CD4-positive, alpha-beta T cell (primary cell): ENCODE data around the gene ARHGEF39. TPM values are rescaled to one million over a fixed set of nuclear protein-coding genes. Genes with fewer than 3 reads are reported as not detected.
A peak's percentile ranks its signal among the peaks of the same experiment; 100 is the strongest.

ENCODE experiments used
- ATAC-seq: fragments of 200-7000 bp; cut with Tn5 transposase; one replicate; pipeline ENCODE4 v1.10.0; 2022; ENCODE audit warnings: mild to moderate bottlenecking; ENCODE audit not compliant: poor library complexity
- CTCF ChIA-PET: fragments of 350-600 bp; sonication (Branson Sonifier 250); formaldehyde crosslinking; loops from one replicate; lab custom pipeline; 2021; ENCODE audit warnings: antibody characterized with exemption, inconsistent platforms; lab: Charles Lee
- POLR2A ChIA-PET: fragments of 350-600 bp; sonication (Branson Sonifier 250); formaldehyde crosslinking; loops from one replicate; lab custom pipeline; 2021; ENCODE audit warnings: antibody characterized with exemption, inconsistent platforms; lab: Charles Lee
- DNase-seq, 14 experiments: peaks; one replicate each; pipeline ENCODE4 v3.0.0-alpha.2; 2013 to 2020; ENCODE audit warnings: mixed read lengths in 2 of 14
- H3K27ac ChIP-seq, 2 donors: one replicate each; pipeline versions ENCODE4 v1.5.1 to v1.7.0; 2013; ENCODE audit warnings: low read length in 2 of 2, low read depth in 1 of 2, mild to moderate bottlenecking in 1 of 2
- H3K27me3 ChIP-seq, 2 experiments: 1 replicate in 1 of 2; 2 replicates in 1 of 2; pipeline versions ENCODE4 v1.6.1 to v1.7.0; 2013; ENCODE audit warnings: low read length in 2 of 2, control low read depth in 1 of 2, mild to moderate bottlenecking in 1 of 2, moderate library complexity in 1 of 2; ENCODE audit not compliant: insufficient read depth in 2 of 2, control insufficient read depth in 1 of 2
- H3K36me3 ChIP-seq: one replicate; pipeline ENCODE4 v1.6.1; 2013; ENCODE audit warnings: low read length, control low read depth; ENCODE audit not compliant: insufficient read depth
- H3K4me1 ChIP-seq: one replicate; pipeline ENCODE4 v1.6.1; 2013; ENCODE audit warnings: low read length, control low read depth; ENCODE audit not compliant: insufficient read depth
- H3K4me3 ChIP-seq: one replicate; pipeline ENCODE4 v1.5.1; 2013; ENCODE audit warnings: mild to moderate bottlenecking, low read length, moderate library complexity
- H3K9me3 ChIP-seq, 2 experiments: 1 replicate in 1 of 2; 2 replicates in 1 of 2; pipeline versions ENCODE4 v1.6.1 to v1.7.0; 2013; ENCODE audit warnings: low read length in 2 of 2, mild to moderate bottlenecking in 2 of 2, control low read depth in 1 of 2, moderate library complexity in 1 of 2; ENCODE audit not compliant: control insufficient read depth in 1 of 2, insufficient read depth in 1 of 2
- H3K27ac Mint-ChIP-seq: one replicate; pipeline ENCODE4 v1.8.0; 2020; ENCODE audit warnings: mixed read lengths
- H3K27me3 Mint-ChIP-seq: one replicate; pipeline ENCODE4 v1.8.0; 2021; ENCODE audit warnings: mixed read lengths
- H3K36me3 Mint-ChIP-seq: one replicate; pipeline ENCODE4 v1.8.0; 2021; ENCODE audit warnings: low read depth, mixed read lengths
- H3K4me1 Mint-ChIP-seq: one replicate; pipeline ENCODE4 v1.8.0; 2021; ENCODE audit warnings: low read depth, mixed read lengths
- H3K4me3 Mint-ChIP-seq: one replicate; pipeline ENCODE4 v1.8.0; 2020; ENCODE audit warnings: mild to moderate bottlenecking, mixed read lengths
- H3K9me3 Mint-ChIP-seq: one replicate; pipeline ENCODE4 v1.8.0; 2020; ENCODE audit warnings: mixed read lengths
- CTCF ChIP-seq: fragments of 200-600 bp; IDR thresholded peaks from one replicate; pipeline ENCODE4 v1.8.0; 2022; ENCODE audit warnings: antibody characterized with exemption, mild to moderate bottlenecking
- intact Hi-C, 2 experiments: fragments of 100-400 bp; cut with DNase I in 1 of 2; cut with micrococcal nuclease in 1 of 2; formaldehyde crosslinking; loops; one replicate each; pipeline versions ENCODE4 v1.15.1 to v1.9.0; 2023 to 2025; cut with DNase I, micrococcal nuclease
- microRNA-seq: library from miRNA; unstranded; fragments of <30 nt; microRNA quantifications from one replicate; pipeline ENCODE4 v1.2.0, GENCODE V29; 2021; ENCODE audit warnings: borderline microRNAs expressed, borderline replicate concordance
- total RNA-seq, 174 experiments: library from RNA in 2 of 174; stranded (reverse) in 2 of 174; gene quantifications; one replicate each; pipeline ENCODE4 v1.2.3 and lab custom pipeline; 2021 to 2026

The ARHGEF39 gene
- total RNA-seq, 2 experiments from 2014 or later: 0.08 to 0.17 TPM

- Histone ChIP-seq H3K27me3 (no peaks in the 10 kb centered on the region), H3K27ac (no peak overlapping the region), H3K4me3 (no peak overlapping the region), H3K9me3 (no peaks in the 10 kb centered on the region), H3K36me3 (peaks cover 37% of the 10 kb centered on the region), H3K4me1 (peaks cover 26% of the 10 kb centered on the region)
- Mint-ChIP-seq H3K9me3 (no peaks in the 10 kb centered on the region), H3K27me3 (no peaks in the 10 kb centered on the region), H3K4me3 (peak overlapping the region; percentile 5), H3K27ac (no peak overlapping the region), H3K4me1 (peaks cover 32% of the 10 kb centered on the region), H3K36me3 (peaks cover 23% of the 10 kb centered on the region)
- ChIA-PET POLR2A (interaction anchor here (0.8 to 4.5 kb wide), 5 partner anchors 35 to 121 kb away, joined by 3 to 29 read pairs (median 5); partner anchors contain the start of genes CCDC107, CREB3, RMRP and SIT1), CTCF (interaction anchor here (0.6 to 2.4 kb wide), 26 partner anchors 8 to 531 kb away, joined by 3 to 26 read pairs (median 3); partner anchors contain the start of genes CCDC107, CREB3, FANCG and GBA2)
- TF ChIP-seq CTCF: peak; percentile 60
- ATAC-seq (peak; percentile 98), DNase-seq (peak; percentile 33 to 81 (median 47))
- intact Hi-C loops: no loop called here
Observed at GRCh38 chr9:35611230-35611797, 53.7 kb downstream of the ARHGEF39 start.

DNA sequence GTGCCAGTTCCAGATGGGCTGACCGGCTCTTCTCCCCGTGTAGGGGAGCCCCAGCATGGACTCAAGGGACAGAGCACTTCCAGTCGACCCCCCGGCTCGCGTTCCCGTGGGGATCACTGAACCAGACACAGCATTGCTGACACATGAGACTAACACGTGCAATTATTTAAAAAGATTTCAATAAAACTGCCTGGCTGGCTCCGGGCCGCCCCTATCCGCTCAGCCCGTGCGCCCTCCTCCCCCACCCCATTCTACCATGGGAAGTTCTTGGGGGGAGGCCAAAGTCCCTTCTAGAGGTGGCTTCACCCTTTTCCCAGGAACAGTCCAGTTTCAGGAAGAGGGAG, 55.2 kb downstream of the ARHGEF39 start:
- Mint-ChIP-seq H3K36me3 (peaks cover 23% of the 10 kb centered on the region), H3K27ac (no peak overlapping the region), H3K4me1 (peaks cover 36% of the 10 kb centered on the region), H3K9me3 (no peaks in the 10 kb centered on the region), H3K4me3 (no peak overlapping the region), H3K27me3 (no peaks in the 10 kb centered on the region)
- Histone ChIP-seq H3K9me3 (no peaks in the 10 kb centered on the region), H3K4me1 (peaks cover 31% of the 10 kb centered on the region), H3K4me3 (no peak overlapping the region), H3K27me3 (no peaks in the 10 kb centered on the region), H3K27ac (no peak overlapping the region), H3K36me3 (peaks cover 37% of the 10 kb centered on the region)
- DNase-seq (no peak), ATAC-seq (no peak)
- no peak for TF ChIP-seq CTCF
- ChIA-PET POLR2A (interaction anchor here (1.9 to 4.5 kb wide), 2 partner anchors 37 to 48 kb away, joined by 9 to 29 read pairs; partner anchors contain the start of genes CCDC107 and RMRP), CTCF (interaction anchor here (2.4 kb wide), 1 partner anchor 86 kb away, joined by 15 read pairs; no protein-coding TSS in a partner anchor)
- intact Hi-C loops: loop anchor here in 1 of 2 experiments (5.0 to 10.0 kb wide), 2 partner anchors 218 to 1155 kb away; partner anchors contain the start of genes FAM221B and TMEM8B

Small RNA genes within 50 kb of the gene (microRNA-seq; reads per million reads assigned to microRNA genes)
- gene MIR6852: not detected

Other genes with a start within 250 kb of the ARHGEF39 start
- gene RUSC2, start 175.1 kb downstream of the ARHGEF39 start, total RNA-seq: 1 to 10 TPM; 1.6 to 1.8 TPM
- gene TESK1, start 59.9 kb downstream of the ARHGEF39 start, total RNA-seq: 10 to 100 TPM; 18.5 to 18.6 TPM
- 1 to 10 TPM; 2.3 to 3.6 TPM for gene CD72, start 46.8 kb downstream of the ARHGEF39 start, total RNA-seq
- gene SIT1, start 14.3 kb downstream of the ARHGEF39 start, total RNA-seq: 10 to 100 TPM; 18.4 to 19.2 TPM
- gene RMRP, start 7.2 kb downstream of the ARHGEF39 start, total RNA-seq: over 10,000 TPM; 14,857 to 24,615 TPM
- gene CCDC107, start 6.9 kb downstream of the ARHGEF39 start, total RNA-seq: 10 to 100 TPM; 10.2 TPM
- not detected for gene CA9, start 8.7 kb upstream of the ARHGEF39 start, total RNA-seq
- 10 to 100 TPM; 63.1 to 63.5 TPM for gene TPM2, start 24.7 kb upstream of the ARHGEF39 start, total RNA-seq
- gene TLN1, start 67.0 kb upstream of the ARHGEF39 start, total RNA-seq: 100 to 1,000 TPM; 149 to 151 TPM
- gene CREB3, start 67.5 kb upstream of the ARHGEF39 start, total RNA-seq: 10 to 100 TPM; 13.7 to 15.4 TPM
- 10 to 100 TPM; 17.3 to 18.6 TPM for gene GBA2, start 84.0 kb upstream of the ARHGEF39 start, total RNA-seq
- gene RGP1, start 84.1 kb upstream of the ARHGEF39 start, total RNA-seq: 10 to 100 TPM; 12.6 to 13.1 TPM
- not detected for gene MSMP, start 89.1 kb upstream of the ARHGEF39 start, total RNA-seq
- 1 to 10 TPM; 1.2 to 4.2 TPM for gene NPR2, start 126.4 kb upstream of the ARHGEF39 start, total RNA-seq
- gene SPAG8, start 147.1 kb upstream of the ARHGEF39 start, total RNA-seq: 1 to 10 TPM in 1 of 2 experiments, under 1 TPM in 1; 0.81 to 1.3 TPM
- gene HINT2, start 149.8 kb upstream of the ARHGEF39 start, total RNA-seq: 10 to 100 TPM; 10.9 to 12.6 TPM
- gene FAM221B, start 163.5 kb upstream of the ARHGEF39 start, total RNA-seq: not detected
- gene TMEM8B, start 164.0 kb upstream of the ARHGEF39 start, total RNA-seq: 1 to 10 TPM; 8.9 to 9.6 TPM
- not detected for gene OR13J1, start 205.2 kb upstream of the ARHGEF39 start, total RNA-seq
- not detected for gene HRCT1, start 241.0 kb upstream of the ARHGEF39 start, total RNA-seq
- gene SPAAR, start 244.3 kb upstream of the ARHGEF39 start, total RNA-seq: not detected